Fibroblast of lung (primary cell): ENCODE data around the gene CLNS1A. TPM values are rescaled to one million over a fixed set of nuclear protein-coding genes. Genes with fewer than 3 reads are reported as not detected.

Experiments used
- DNase-seq, 2 donors: peaks; one replicate each; pipeline versions ENCODE4 v3.0.0 to v3.0.0-alpha.2; 2010; ENCODE audit warnings: low read depth in 2 of 2
- H2AFZ ChIP-seq: 2 replicates; pipeline ENCODE4 v1.5.1; 2012; ENCODE audit warnings: low read length, control low read depth, inconsistent platforms
- H3K27ac ChIP-seq: 2 replicates; pipeline ENCODE4 v1.5.1; 2011; ENCODE audit warnings: low read length, control low read depth; ENCODE audit not compliant: insufficient read depth
- H3K27me3 ChIP-seq: 2 replicates; pipeline ENCODE4 v1.5.1; 2011; ENCODE audit warnings: mild to moderate bottlenecking, low read length; ENCODE audit not compliant: control insufficient read depth, insufficient read depth
- H3K36me3 ChIP-seq: 2 replicates; pipeline ENCODE4 v1.5.1; 2011; ENCODE audit warnings: low read length; ENCODE audit not compliant: control insufficient read depth, insufficient read depth
- H3K4me1 ChIP-seq: 2 replicates; pipeline ENCODE4 v1.5.1; 2011; ENCODE audit warnings: low read length; ENCODE audit not compliant: control insufficient read depth, insufficient read depth; ENCODE audit errors: extremely low read depth
- H3K4me2 ChIP-seq: 2 replicates; pipeline ENCODE4 v1.5.1; 2011; ENCODE audit warnings: low read length, control low read depth; ENCODE audit not compliant: insufficient read depth; ENCODE audit errors: extremely low read depth
- H3K4me3 ChIP-seq, 4 experiments: fragments of 200-600 bp in 1 of 4; sonication (generic) in 1 of 4; replicated peaks in 1 of 4; 2 replicates each; pipeline ENCODE4 v1.5.1; 2011 to 2016; ENCODE audit warnings: low read length in 4 of 4, low read depth in 3 of 4, mild to moderate bottlenecking in 3 of 4, control low read depth in 2 of 4, inconsistent platforms in 1 of 4, mixed read lengths in 1 of 4; ENCODE audit not compliant: insufficient read depth in 1 of 4; ENCODE audit errors: control extremely low read depth in 1 of 4
- H3K79me2 ChIP-seq: 2 replicates; pipeline ENCODE4 v1.5.1; 2012; ENCODE audit warnings: mild to moderate bottlenecking, low read length, inconsistent platforms; ENCODE audit not compliant: control insufficient read depth, insufficient read depth
- H3K9ac ChIP-seq: 2 replicates; pipeline ENCODE4 v1.5.1; 2011; ENCODE audit warnings: mild to moderate bottlenecking, low read length, control low read depth; ENCODE audit not compliant: insufficient read depth
- H3K9me3 ChIP-seq: 2 replicates; pipeline ENCODE4 v1.5.1; 2012; ENCODE audit warnings: low read depth, low read length; ENCODE audit not compliant: control insufficient read depth, insufficient read depth
- H4K20me1 ChIP-seq: 2 replicates; pipeline ENCODE4 v1.5.1; 2011; ENCODE audit warnings: low read length; ENCODE audit not compliant: control insufficient read depth, insufficient read depth; ENCODE audit errors: extremely low read depth
- CTCF ChIP-seq, 2 donors: IDR thresholded peaks in 1 of 2; conservative IDR thresholded peaks in 1 of 2; 1 replicate in 1 of 2; 2 replicates in 1 of 2; pipeline ENCODE4 v1.5.1; 2011 to 2012; ENCODE audit warnings: low read length in 2 of 2, control low read depth in 1 of 2, inconsistent platforms in 1 of 2, low read depth in 1 of 2, mild to moderate bottlenecking in 1 of 2
- EZH2 ChIP-seq: IDR thresholded peaks from 2 replicates; pipeline ENCODE4 v1.5.1; 2012; ENCODE audit warnings: low read length, control low read depth, mild to moderate bottlenecking; ENCODE audit errors: missing control alignments
- polyA plus RNA-seq, 2 donors: library from polyadenylated mRNA; depleted of rRNA in 1 of 2; stranded (reverse) in 1 of 2; unstranded in 1 of 2; fragments of >200 nt; gene quantifications; 2 replicates each; pipeline ENCODE4 v1.2.1, GENCODE V29; 2011 to 2012; ENCODE audit warnings: missing spikeins in 1 of 2
- total RNA-seq: library from RNA; depleted of rRNA; stranded (reverse); fragments of >200 nt; gene quantifications from 2 replicates; pipeline ENCODE4 v1.2.1, GENCODE V29; 2014

The CLNS1A gene
- total and polyA plus RNA-seq, 2 donors (not counting 1 experiment from before 2014, with no cell fraction given) = 130 to 144 TPM

- Histone ChIP-seq H2AFZ (no peak overlapping the region), H3K4me2 (no peak overlapping the region), H3K79me2 (no peaks in the 10 kb centered on the region), H3K9me3 (no peaks in the 10 kb centered on the region), H3K4me1 (no peaks in the 10 kb centered on the region), H3K4me3 (no peak overlapping the region), H3K27ac (no peak overlapping the region), H3K9ac (no peak overlapping the region), H4K20me1 (no peaks in the 10 kb centered on the region), H3K27me3 (no peaks in the 10 kb centered on the region), H3K36me3 (no peaks in the 10 kb centered on the region)
- no peak for DNase-seq
- no peak for TF ChIP-seq EZH2
- TF ChIP-seq CTCF (conservative IDR thresholded peaks at IDR 0.05 in 1 of 2, IDR thresholded peaks at IDR 0.05 in 1 of 2; ENCODE audit: low read depth in 1 of 2, low read length in 2 of 2) = no peak
Measured at GRCh38 chr11:77568306-77568705, 69.3 kb downstream of the CLNS1A start.

Other genes starting within 250 kb of the CLNS1A start
- gene PAK1, start 163.7 kb downstream of the CLNS1A start, total RNA-seq = 25.9 and 37.7 TPM in 2 replicates
- gene PAK1, start 163.7 kb downstream of the CLNS1A start, polyA plus RNA-seq = 34.6 and 67.6 TPM in 2 replicates
- 7.4 and 11.2 TPM in 2 replicates for gene AQP11, start 47.8 kb downstream of the CLNS1A start, total RNA-seq
- 1.3 and 1.6 TPM in 2 replicates for gene AQP11, start 47.8 kb downstream of the CLNS1A start, polyA plus RNA-seq
- 29.3 and 38.1 TPM in 2 replicates for gene RSF1, start 182.9 kb upstream of the CLNS1A start, total RNA-seq
- 27.5 and 28.1 TPM in 2 replicates for gene RSF1, start 182.9 kb upstream of the CLNS1A start, polyA plus RNA-seq
- 32.4 and 39.6 TPM in 2 replicates for gene AAMDC, start 183.3 kb upstream of the CLNS1A start, total RNA-seq
- 76.1 and 98.4 TPM in 2 replicates for gene AAMDC, start 183.3 kb upstream of the CLNS1A start, polyA plus RNA-seq